NB4 (cell line): ENCODE results near the gene OR10H5.
"Not testable (repeated sequence)": the region's sequence is repeated elsewhere in the genome, so short reads cannot be mapped to it uniquely, and the experiment has no call there.

Experiments used
- DNase-seq: peaks from one replicate; pipeline ENCODE4 v3.0.0; 2010; ENCODE audit warnings: low read depth
- H3K4me3 ChIP-seq: one replicate; pipeline ENCODE4 v1.5.1; 2011; ENCODE audit warnings: mild to moderate bottlenecking, low read depth, low read length, moderate library complexity
- CTCF ChIP-seq: IDR thresholded peaks from one replicate; pipeline ENCODE4 v1.5.1; 2012; ENCODE audit warnings: low read depth, low read length
- MAX ChIP-seq: IDR thresholded peaks from 2 replicates; pipeline ENCODE4 v1.6.1; 2011; ENCODE audit warnings: low read depth, low read length
- MYC ChIP-seq: IDR thresholded peaks from 2 replicates; pipeline ENCODE4 v1.6.1; 2011; ENCODE audit warnings: low read depth, low read length
- POLR2A ChIP-seq: IDR thresholded peaks from 2 replicates; pipeline ENCODE4 v1.6.1; 2011; ENCODE audit warnings: mild to moderate bottlenecking; ENCODE audit not compliant: insufficient read length; ENCODE audit errors: extremely low read depth

Gene OR10H5

GRCh38 chr19:15831626-15832025 is 44.2 kb downstream of the OR10H5 start:
- TF ChIP-seq MAX, result no peak
- no peak for TF ChIP-seq CTCF
- no peak for TF ChIP-seq MYC
- no peak for TF ChIP-seq POLR2A
- H3K4me3 ChIP-seq, result no peak overlapping the region
- DNase-seq, result no peak

- not testable (repeated sequence) for DNase-seq, H3K4me3 ChIP-seq
These were observed 46.8 kb downstream of the OR10H5 start for GRCh38 chr19:15834232-15834631.

GRCh38 chr19:15835565-15836329 is 48.3 kb downstream of the OR10H5 start:
- peak overlapping the region; percentile 75 for H3K4me3 ChIP-seq

GRCh38 chr19:15836330-15837220 is 49.1 kb downstream of the OR10H5 start:
- peak overlapping the region; percentile 75 for H3K4me3 ChIP-seq
- peak; percentile 98 for DNase-seq
- TF ChIP-seq MAX (peak; percentile 9; the same call in 1 of the 2 replicates), MYC (no peak; the same call in 1 of the 2 replicates), POLR2A (peak; percentile 82)

More at GRCh38 chr19:15835565-15836329, 48.3 kb downstream of the OR10H5 start:
- peak; percentile 38 for DNase-seq

GRCh38 chr19:15837221-15837731 is 49.8 kb downstream of the OR10H5 start:
- H3K4me3 ChIP-seq, result peak overlapping the region; percentile 75
- TF ChIP-seq POLR2A, result peak; percentile 8
- no peak for TF ChIP-seq CTCF
- no peak for DNase-seq

GRCh38 chr19:15838351-15838750 is 50.9 kb downstream of the OR10H5 start:
- DNase-seq, result peak; percentile 22
- TF ChIP-seq MAX (no peak), MYC (no peak), CTCF (no peak), POLR2A (no peak)
- H3K4me3 ChIP-seq, result peak overlapping the region; percentile 75

- not testable (repeated sequence) for H3K4me3 ChIP-seq, DNase-seq
These were observed 52.4 kb downstream of the OR10H5 start for GRCh38 chr19:15839888-15840287.

- no peak overlapping the region for H3K4me3 ChIP-seq
- no peak for DNase-seq
- TF ChIP-seq MYC (no peak), CTCF (no peak), POLR2A (no peak), MAX (no peak)
These were observed 53.4 kb downstream of the OR10H5 start for GRCh38 chr19:15840833-15841232.
